WERI-Rb-1 (cell line): ENCODE measurements around the gene SLC5A10.

ENCODE experiments used
- DNase-seq: peaks from one replicate; pipeline ENCODE4 v3.0.0-alpha.2; 2020
- H3K27ac ChIP-seq: fragments of 250-450 bp; sonication (Bioruptor Pico); 2 replicates; pipeline ENCODE4 v1.5.1; 2020; ENCODE audit warnings: mild to moderate bottlenecking, moderate library complexity
- H3K27me3 ChIP-seq: fragments of 250-450 bp; sonication (Bioruptor Pico); 2 replicates; pipeline ENCODE4 v1.5.1; 2021; ENCODE audit warnings: mild to moderate bottlenecking, low read depth, moderate library complexity; ENCODE audit not compliant: insufficient read depth, severe bottlenecking
- H3K36me3 ChIP-seq: fragments of 250-450 bp; sonication (Bioruptor Pico); 2 replicates; pipeline ENCODE4 v1.5.1; 2020; ENCODE audit warnings: mild to moderate bottlenecking, moderate library complexity
- H3K4me3 ChIP-seq: 2 replicates; pipeline ENCODE4 v1.5.1; 2011; ENCODE audit warnings: low read depth, mild to moderate bottlenecking, control low read depth, low read length
- H3K9me3 ChIP-seq: fragments of 250-450 bp; sonication (Bioruptor Pico); 2 replicates; pipeline ENCODE4 v1.5.1; 2021; ENCODE audit warnings: mild to moderate bottlenecking, moderate library complexity; ENCODE audit not compliant: severe bottlenecking
- TF ChIP-seq, protein P1 (sequence below): IDR thresholded peaks from 2 replicates; pipeline ENCODE4 v1.5.1; 2011; ENCODE audit warnings: low read depth, mild to moderate bottlenecking, control low read depth, inconsistent platforms, low read length

Gene SLC5A10

DNA sequence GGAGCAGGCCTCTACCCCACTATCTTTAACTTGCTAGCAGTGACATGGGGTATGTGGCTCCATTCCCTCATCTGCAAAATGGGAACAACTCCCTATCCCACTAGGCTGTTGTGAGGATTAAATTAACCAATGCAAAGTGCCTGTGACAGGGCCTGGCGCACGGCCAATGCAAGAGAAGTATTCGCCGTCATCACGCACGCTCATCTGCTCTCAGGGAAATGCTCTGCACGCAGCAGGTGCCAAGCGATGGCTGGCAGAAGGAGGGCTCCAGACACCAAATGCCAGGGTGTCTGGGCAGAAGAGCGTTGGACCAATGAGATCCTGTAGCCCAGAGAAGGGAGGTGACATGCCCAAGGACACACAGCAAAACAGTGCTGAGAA lies 35.3 kb downstream of the SLC5A10 start:
- H3K27ac ChIP-seq, result no peak overlapping the region
- no peaks in the 10 kb centered on the region for H3K27me3 ChIP-seq
- no peak for DNase-seq
- H3K9me3 ChIP-seq, result no peaks in the 10 kb centered on the region
- H3K36me3 ChIP-seq, result no peaks in the 10 kb centered on the region
- no peak overlapping the region for H3K4me3 ChIP-seq
- TF ChIP-seq, protein P1, sequence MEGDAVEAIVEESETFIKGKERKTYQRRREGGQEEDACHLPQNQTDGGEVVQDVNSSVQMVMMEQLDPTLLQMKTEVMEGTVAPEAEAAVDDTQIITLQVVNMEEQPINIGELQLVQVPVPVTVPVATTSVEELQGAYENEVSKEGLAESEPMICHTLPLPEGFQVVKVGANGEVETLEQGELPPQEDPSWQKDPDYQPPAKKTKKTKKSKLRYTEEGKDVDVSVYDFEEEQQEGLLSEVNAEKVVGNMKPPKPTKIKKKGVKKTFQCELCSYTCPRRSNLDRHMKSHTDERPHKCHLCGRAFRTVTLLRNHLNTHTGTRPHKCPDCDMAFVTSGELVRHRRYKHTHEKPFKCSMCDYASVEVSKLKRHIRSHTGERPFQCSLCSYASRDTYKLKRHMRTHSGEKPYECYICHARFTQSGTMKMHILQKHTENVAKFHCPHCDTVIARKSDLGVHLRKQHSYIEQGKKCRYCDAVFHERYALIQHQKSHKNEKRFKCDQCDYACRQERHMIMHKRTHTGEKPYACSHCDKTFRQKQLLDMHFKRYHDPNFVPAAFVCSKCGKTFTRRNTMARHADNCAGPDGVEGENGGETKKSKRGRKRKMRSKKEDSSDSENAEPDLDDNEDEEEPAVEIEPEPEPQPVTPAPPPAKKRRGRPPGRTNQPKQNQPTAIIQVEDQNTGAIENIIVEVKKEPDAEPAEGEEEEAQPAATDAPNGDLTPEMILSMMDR, result no peak

DNA sequence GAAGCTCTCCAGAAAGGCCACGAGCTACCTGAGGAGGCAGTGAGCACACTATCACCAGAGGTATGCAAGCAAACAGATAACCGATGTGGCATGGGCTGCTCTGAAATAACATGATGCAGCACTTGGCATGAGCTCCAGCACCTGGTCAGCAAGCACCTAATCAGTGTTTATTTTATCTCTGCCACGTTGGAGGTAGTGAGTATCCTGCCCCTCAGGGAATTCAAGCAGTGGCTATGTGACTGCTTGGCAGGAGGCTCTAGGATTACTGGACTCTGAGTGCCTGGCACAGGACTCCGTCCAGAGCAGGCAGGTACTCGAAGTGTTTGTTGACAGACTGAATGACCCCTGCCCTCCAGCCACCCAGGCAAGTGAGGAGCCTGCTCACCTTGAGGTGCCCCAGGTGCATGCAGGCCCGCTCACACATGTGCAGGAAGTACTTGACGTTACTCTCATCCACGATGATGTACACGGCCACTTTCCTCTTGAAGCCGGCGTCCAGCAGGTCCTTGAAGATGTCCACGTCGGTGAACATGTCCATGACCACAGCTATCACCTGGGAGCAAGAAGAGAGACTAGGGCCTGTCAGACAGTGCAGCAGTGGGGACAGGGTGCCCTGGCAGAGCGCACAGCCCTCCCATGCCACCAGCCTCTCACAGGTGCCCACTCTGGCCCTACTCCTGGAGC lies 36.0 kb downstream of the SLC5A10 start:
- Histone ChIP-seq H3K4me3 (no peak overlapping the region), H3K27ac (no peak overlapping the region), H3K36me3 (no peaks in the 10 kb centered on the region), H3K9me3 (no peaks in the 10 kb centered on the region), H3K27me3 (no peaks in the 10 kb centered on the region)
- no peak for DNase-seq
- TF ChIP-seq, protein P1, result no peak

DNA sequence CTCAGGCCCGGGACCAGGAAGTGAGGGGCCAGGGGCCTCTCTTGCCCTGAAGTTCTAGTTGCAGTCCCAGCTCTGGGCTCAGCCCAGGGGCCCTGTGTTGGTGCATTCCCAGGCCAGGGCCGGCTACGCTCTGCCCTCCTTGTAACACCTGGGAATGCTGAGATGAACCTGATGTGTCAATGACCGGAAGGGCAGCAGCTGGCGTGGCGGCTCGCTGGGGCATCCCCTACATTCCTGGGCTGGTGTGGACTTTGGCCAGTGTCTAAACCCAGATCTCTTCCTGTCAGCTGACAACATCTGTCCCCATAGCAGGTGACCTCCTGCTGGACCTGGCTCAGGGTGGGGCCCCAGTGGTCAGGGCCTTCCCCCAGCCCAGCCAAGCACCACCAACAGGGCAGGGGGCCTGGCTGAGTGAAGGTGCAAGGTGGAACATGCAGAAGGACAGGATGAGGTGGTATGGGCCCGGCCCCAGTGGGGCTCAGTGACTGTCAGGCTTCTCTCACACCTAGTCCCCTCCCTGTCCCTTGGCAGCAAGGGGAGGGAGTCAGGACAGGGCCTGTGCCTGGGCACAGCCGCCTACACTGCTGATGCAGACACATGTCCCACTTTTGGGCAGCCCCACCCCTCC lies 36.7 kb downstream of the SLC5A10 start:
- no peaks in the 10 kb centered on the region for H3K9me3 ChIP-seq
- H3K4me3 ChIP-seq, result no peak overlapping the region
- DNase-seq, result no peak
- no peak overlapping the region for H3K27ac ChIP-seq
- no peaks in the 10 kb centered on the region for H3K27me3 ChIP-seq
- TF ChIP-seq, protein P1, result no peak
- no peaks in the 10 kb centered on the region for H3K36me3 ChIP-seq

DNA sequence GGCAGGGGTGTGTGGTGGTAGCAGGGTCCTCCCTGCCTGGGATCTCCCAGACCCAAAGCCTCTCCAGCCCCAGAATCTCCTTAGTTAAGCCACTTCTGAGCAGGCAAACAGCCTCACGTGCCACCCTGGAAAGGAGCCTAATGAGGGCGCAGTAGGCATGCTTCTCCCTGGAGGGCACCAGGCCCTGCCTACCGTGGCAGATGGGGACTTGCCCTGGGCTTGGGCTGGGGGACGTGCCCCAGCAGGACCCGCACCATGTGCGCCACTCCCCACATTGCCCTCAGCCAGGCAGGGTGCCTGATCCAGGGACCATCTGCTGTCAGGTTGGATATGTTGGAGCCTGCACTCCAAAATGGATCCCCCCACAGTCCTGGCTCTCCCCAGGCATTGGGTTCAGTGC lies 38.4 kb downstream of the SLC5A10 start:
- Histone ChIP-seq H3K36me3 (no peaks in the 10 kb centered on the region), H3K4me3 (no peak overlapping the region), H3K9me3 (no peaks in the 10 kb centered on the region), H3K27ac (peak overlapping the region; percentile 48), H3K27me3 (no peaks in the 10 kb centered on the region)
- peak; percentile 28 for DNase-seq
- TF ChIP-seq, protein P1, result no peak

DNA sequence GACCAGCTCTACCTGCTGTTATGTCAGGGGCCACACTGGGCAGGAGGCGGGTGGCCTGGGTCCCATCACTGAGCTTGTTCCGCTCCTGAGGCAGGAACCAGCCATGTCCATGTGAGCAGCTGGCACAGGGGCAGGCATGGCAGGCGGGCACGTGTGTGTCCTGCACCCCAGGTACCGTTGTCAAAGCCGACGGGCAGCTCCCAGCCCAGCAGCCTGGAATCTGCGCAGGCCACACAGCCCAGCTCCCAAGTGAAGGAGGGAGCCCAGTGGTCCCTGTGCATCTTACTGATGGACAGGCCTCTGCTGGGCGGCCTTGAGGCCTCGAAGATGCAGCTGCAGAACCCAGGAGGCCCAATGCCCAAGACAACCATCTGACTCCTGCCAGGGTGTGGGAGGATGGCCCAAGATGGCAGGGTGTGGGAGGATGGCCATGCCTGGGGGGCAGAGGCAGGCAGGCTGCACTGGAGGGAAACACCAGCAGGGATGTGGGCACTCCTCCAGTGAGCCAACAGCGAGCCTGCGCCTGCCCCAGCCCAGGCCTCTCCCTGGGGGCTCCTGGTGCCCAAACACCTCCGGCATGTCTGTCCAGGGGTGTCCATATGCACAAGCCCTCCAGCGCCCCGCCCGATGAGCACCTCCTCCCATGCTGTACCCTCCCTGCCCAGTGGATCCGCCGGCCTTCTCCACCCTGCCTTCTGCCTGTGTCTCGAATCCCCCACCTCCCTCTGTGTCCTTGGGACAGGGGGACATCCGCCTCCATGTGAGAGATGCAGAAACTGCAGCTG lies 39.8 kb downstream of the SLC5A10 start:
- Histone ChIP-seq H3K4me3 (no peak overlapping the region), H3K36me3 (no peaks in the 10 kb centered on the region), H3K27me3 (no peaks in the 10 kb centered on the region), H3K9me3 (no peaks in the 10 kb centered on the region), H3K27ac (no peak overlapping the region)
- DNase-seq, result no peak
- TF ChIP-seq, protein P1, result no peak
